GM12801 (cell line): ENCODE data around the gene UNC79.

Experiments used
- TF ChIP-seq, protein P1 (sequence below): IDR thresholded peaks from one replicate; pipeline ENCODE4 v1.5.1; 2011; ENCODE audit warnings: control low read depth; ENCODE audit not compliant: insufficient read length; ENCODE audit errors: extremely low read depth

Gene UNC79

GRCh38 chr14:93426750-93427149 lies 4.0 kb upstream of the UNC79 start:
- TF ChIP-seq, protein P1, sequence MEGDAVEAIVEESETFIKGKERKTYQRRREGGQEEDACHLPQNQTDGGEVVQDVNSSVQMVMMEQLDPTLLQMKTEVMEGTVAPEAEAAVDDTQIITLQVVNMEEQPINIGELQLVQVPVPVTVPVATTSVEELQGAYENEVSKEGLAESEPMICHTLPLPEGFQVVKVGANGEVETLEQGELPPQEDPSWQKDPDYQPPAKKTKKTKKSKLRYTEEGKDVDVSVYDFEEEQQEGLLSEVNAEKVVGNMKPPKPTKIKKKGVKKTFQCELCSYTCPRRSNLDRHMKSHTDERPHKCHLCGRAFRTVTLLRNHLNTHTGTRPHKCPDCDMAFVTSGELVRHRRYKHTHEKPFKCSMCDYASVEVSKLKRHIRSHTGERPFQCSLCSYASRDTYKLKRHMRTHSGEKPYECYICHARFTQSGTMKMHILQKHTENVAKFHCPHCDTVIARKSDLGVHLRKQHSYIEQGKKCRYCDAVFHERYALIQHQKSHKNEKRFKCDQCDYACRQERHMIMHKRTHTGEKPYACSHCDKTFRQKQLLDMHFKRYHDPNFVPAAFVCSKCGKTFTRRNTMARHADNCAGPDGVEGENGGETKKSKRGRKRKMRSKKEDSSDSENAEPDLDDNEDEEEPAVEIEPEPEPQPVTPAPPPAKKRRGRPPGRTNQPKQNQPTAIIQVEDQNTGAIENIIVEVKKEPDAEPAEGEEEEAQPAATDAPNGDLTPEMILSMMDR: no peak

GRCh38 chr14:93431036-93431670 lies 414 bp downstream of the UNC79 start:
- TF ChIP-seq, protein P1: no peak

- TF ChIP-seq, protein P1: no peak
Measured at GRCh38 chr14:93454224-93454623, 23.5 kb downstream of the UNC79 start.

DNA sequence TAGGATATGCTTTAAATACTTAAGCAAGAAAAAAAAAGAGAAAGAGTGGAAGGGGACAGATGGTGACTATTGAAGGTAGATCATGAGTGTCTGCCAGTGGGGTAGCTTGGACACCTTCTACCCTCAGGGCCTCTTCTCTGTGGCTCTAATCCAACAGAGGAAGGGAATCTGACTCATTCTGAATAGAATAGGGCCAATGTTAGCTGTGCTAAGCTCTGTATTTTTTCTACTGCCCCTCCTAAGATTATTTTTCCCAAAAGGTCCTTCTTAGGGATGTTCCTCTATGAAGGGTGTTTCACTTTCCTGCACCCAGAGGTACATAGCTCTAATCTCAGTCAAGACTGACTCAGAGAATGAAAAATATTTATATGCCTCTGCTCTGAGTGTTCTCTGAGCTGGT lies 25.6 kb downstream of the UNC79 start:
- TF ChIP-seq, protein P1: no peak

- TF ChIP-seq, protein P1: no peak
Measured at GRCh38 chr14:93458234-93458633, 27.5 kb downstream of the UNC79 start.

DNA sequence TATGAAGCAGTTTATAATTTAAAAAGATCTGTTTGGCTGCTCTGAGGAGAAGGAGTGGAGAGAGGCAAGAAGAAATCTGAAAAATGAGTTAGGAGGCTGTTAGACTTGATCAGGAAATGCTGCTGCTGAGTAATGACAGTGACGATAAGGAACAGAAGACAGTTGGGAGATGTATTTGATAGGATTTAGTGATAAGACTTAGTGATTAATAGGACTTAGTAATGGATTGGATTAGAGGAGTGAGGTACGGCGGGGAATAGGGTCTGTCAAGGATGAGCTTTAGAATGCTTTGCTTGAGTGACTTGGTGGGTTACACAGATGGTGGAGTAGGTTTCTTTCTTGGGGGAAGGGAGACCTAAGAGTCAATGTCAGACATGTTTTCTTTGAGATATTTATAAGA lies 31.7 kb downstream of the UNC79 start:
- TF ChIP-seq, protein P1: no peak

GRCh38 chr14:93464271-93464670 lies 33.5 kb downstream of the UNC79 start:
- TF ChIP-seq, protein P1: no peak
